Measurements from ENCODE around the gene ANKHD1. TPM values are rescaled to one million over a fixed set of nuclear protein-coding genes. Genes with fewer than 3 reads are reported as not detected.

ANKHD1 gene
- total and polyA plus RNA-seq, 5 donors: 36.1 to 69.1 (median 60.7) TPM

- no peaks in the 10 kb centered on the region for H3K9me3 ChIP-seq (ENCODE audit: control insufficient read depth, low read length)
- peak; percentile 81 to 91 for ATAC-seq
- 9% methylated on average over 2 of the region's 2 CpGs for WGBS
- intact Hi-C loops (cut with DNase I): loop anchor here in 1 of 4 donors (10.0 kb wide), 1 partner anchor 672 kb away; no protein-coding TSS in a partner anchor
- H3K4me1 ChIP-seq (ENCODE audit: control insufficient read depth, insufficient read depth, low read length): peaks cover 2% of the 10 kb centered on the region
- no peak overlapping the region for H3K4me3 ChIP-seq (ENCODE audit: low read length)
- peak; percentile 85 to 91 (median 91) for DNase-seq
- H3K27ac ChIP-seq (ENCODE audit: low read length): no peak overlapping the region
- no peaks in the 10 kb centered on the region for H3K27me3 ChIP-seq (ENCODE audit: control insufficient read depth, insufficient read depth)
Observed at GRCh38 chr5:140372971-140373487, 28.6 kb upstream of the ANKHD1 start.

- intact Hi-C loops (cut with DNase I): no loop called here
- H3K9me3 ChIP-seq (ENCODE audit: control insufficient read depth, low read length): no peaks in the 10 kb centered on the region
- WGBS: 91% methylated on average over 4 of the region's 4 CpGs
- no peaks in the 10 kb centered on the region for H3K27me3 ChIP-seq (ENCODE audit: control insufficient read depth, insufficient read depth)
- no peak overlapping the region for H3K27ac ChIP-seq (ENCODE audit: low read length)
- H3K4me3 ChIP-seq (ENCODE audit: low read length): no peak overlapping the region
- DNase-seq (no peak), ATAC-seq (no peak)
- no peaks in the 10 kb centered on the region for H3K4me1 ChIP-seq (ENCODE audit: control insufficient read depth, insufficient read depth, low read length)
Observed at GRCh38 chr5:140381351-140381750, 20.3 kb upstream of the ANKHD1 start.

GRCh38 chr5:140381972-140382371, 19.7 kb upstream of the ANKHD1 start:
- DNase-seq (no peak), ATAC-seq (no peak)
- intact Hi-C loops (cut with DNase I): no loop called here
- no peak overlapping the region for H3K4me3 ChIP-seq (ENCODE audit: low read length)
- H3K9me3 ChIP-seq (ENCODE audit: control insufficient read depth, low read length): no peaks in the 10 kb centered on the region
- no peaks in the 10 kb centered on the region for H3K4me1 ChIP-seq (ENCODE audit: control insufficient read depth, insufficient read depth, low read length)
- 89% methylated on average over 1 of the region's 1 CpG for WGBS
- H3K27ac ChIP-seq (ENCODE audit: low read length): no peak overlapping the region
- no peaks in the 10 kb centered on the region for H3K27me3 ChIP-seq (ENCODE audit: control insufficient read depth, insufficient read depth)

- no peak overlapping the region for H3K27ac ChIP-seq (ENCODE audit: low read length)
- no peaks in the 10 kb centered on the region for H3K27me3 ChIP-seq (ENCODE audit: control insufficient read depth, insufficient read depth)
- H3K4me3 ChIP-seq (ENCODE audit: low read length): no peak overlapping the region
- no peak for DNase-seq
- H3K4me1 ChIP-seq (ENCODE audit: control insufficient read depth, insufficient read depth, low read length): no peaks in the 10 kb centered on the region
- no peaks in the 10 kb centered on the region for H3K9me3 ChIP-seq (ENCODE audit: control insufficient read depth, low read length)
- intact Hi-C loops (cut with DNase I): no loop called here
- no peak for ATAC-seq
Observed at GRCh38 chr5:140382866-140383265, 18.8 kb upstream of the ANKHD1 start.

- intact Hi-C loops (cut with DNase I): no loop called here
- Histone ChIP-seq H3K4me3 (ENCODE audit: low read length) (no peak overlapping the region), H3K27ac (ENCODE audit: low read length) (no peak overlapping the region), H3K27me3 (ENCODE audit: control insufficient read depth, insufficient read depth) (no peaks in the 10 kb centered on the region), H3K4me1 (ENCODE audit: control insufficient read depth, insufficient read depth, low read length) (no peaks in the 10 kb centered on the region), H3K9me3 (ENCODE audit: control insufficient read depth, low read length) (no peaks in the 10 kb centered on the region)
- no peak for ATAC-seq
- DNase-seq: no peak
- WGBS: 57% methylated on average over 2 of the region's 2 CpGs
Observed at GRCh38 chr5:140383300-140383699, 18.3 kb upstream of the ANKHD1 start.

- intact Hi-C loops (cut with DNase I): no loop called here
- Histone ChIP-seq H3K27ac (ENCODE audit: low read length) (no peak overlapping the region), H3K27me3 (ENCODE audit: control insufficient read depth, insufficient read depth) (no peaks in the 10 kb centered on the region), H3K9me3 (ENCODE audit: control insufficient read depth, low read length) (no peaks in the 10 kb centered on the region), H3K4me1 (ENCODE audit: control insufficient read depth, insufficient read depth, low read length) (no peaks in the 10 kb centered on the region), H3K4me3 (ENCODE audit: low read length) (no peak overlapping the region)
- 89% methylated on average over 2 of the region's 2 CpGs for WGBS
- no peak for DNase-seq
- ATAC-seq: no peak
Observed at GRCh38 chr5:140388052-140388451, 13.6 kb upstream of the ANKHD1 start.

GRCh38 chr5:140391312-140391711, 10.3 kb upstream of the ANKHD1 start:
- Histone ChIP-seq H3K4me3 (ENCODE audit: low read length) (no peak overlapping the region), H3K27me3 (ENCODE audit: control insufficient read depth, insufficient read depth) (no peaks in the 10 kb centered on the region), H3K9me3 (ENCODE audit: control insufficient read depth, low read length) (no peaks in the 10 kb centered on the region), H3K27ac (ENCODE audit: low read length) (no peak overlapping the region), H3K4me1 (ENCODE audit: control insufficient read depth, insufficient read depth, low read length) (no peaks in the 10 kb centered on the region)
- WGBS: 84% methylated on average over 1 of the region's 1 CpG
- intact Hi-C loops (cut with DNase I): no loop called here
- no peak for DNase-seq
- ATAC-seq: no peak

GRCh38 chr5:140391732-140392131, 9.9 kb upstream of the ANKHD1 start:
- Histone ChIP-seq H3K9me3 (ENCODE audit: control insufficient read depth, low read length) (no peaks in the 10 kb centered on the region), H3K27ac (ENCODE audit: low read length) (no peak overlapping the region), H3K4me1 (ENCODE audit: control insufficient read depth, insufficient read depth, low read length) (no peaks in the 10 kb centered on the region), H3K27me3 (ENCODE audit: control insufficient read depth, insufficient read depth) (no peaks in the 10 kb centered on the region), H3K4me3 (ENCODE audit: low read length) (no peak overlapping the region)
- ATAC-seq: no peak
- intact Hi-C loops (cut with DNase I): no loop called here
- DNase-seq: no peak
- 95% methylated on average over 1 of the region's 1 CpG for WGBS

- H3K9me3 ChIP-seq (ENCODE audit: control insufficient read depth, low read length): no peaks in the 10 kb centered on the region
- 97% methylated on average over 2 of the region's 2 CpGs for WGBS
- H3K4me3 ChIP-seq (ENCODE audit: low read length): no peak overlapping the region
- DNase-seq (no peak), ATAC-seq (no peak)
- no peak overlapping the region for H3K27ac ChIP-seq (ENCODE audit: low read length)
- H3K27me3 ChIP-seq (ENCODE audit: control insufficient read depth, insufficient read depth): no peaks in the 10 kb centered on the region
- intact Hi-C loops (cut with DNase I): no loop called here
- H3K4me1 ChIP-seq (ENCODE audit: control insufficient read depth, insufficient read depth, low read length): no peaks in the 10 kb centered on the region
Observed at GRCh38 chr5:140393738-140394137, 7.9 kb upstream of the ANKHD1 start.

GRCh38 chr5:140398379-140398811, 3.2 kb upstream of the ANKHD1 start:
- no peak for ATAC-seq
- Histone ChIP-seq H3K4me1 (ENCODE audit: control insufficient read depth, insufficient read depth, low read length) (peaks cover 7% of the 10 kb centered on the region), H3K9me3 (ENCODE audit: control insufficient read depth, low read length) (no peaks in the 10 kb centered on the region), H3K4me3 (ENCODE audit: low read length) (no peak overlapping the region), H3K27me3 (ENCODE audit: control insufficient read depth, insufficient read depth) (no peaks in the 10 kb centered on the region), H3K27ac (ENCODE audit: low read length) (no peak overlapping the region)
- intact Hi-C loops (cut with DNase I): no loop called here
- DNase-seq: no peak

GRCh38 chr5:140399979-140400729, 1.5 kb upstream of the ANKHD1 start:
- Histone ChIP-seq H3K9me3 (ENCODE audit: control insufficient read depth, low read length) (no peaks in the 10 kb centered on the region), H3K27me3 (ENCODE audit: control insufficient read depth, insufficient read depth) (no peaks in the 10 kb centered on the region), H3K4me3 (ENCODE audit: low read length) (peak overlapping the region; percentile 84), H3K27ac (ENCODE audit: low read length) (peak overlapping the region; percentile 92), H3K4me1 (ENCODE audit: control insufficient read depth, insufficient read depth, low read length) (peaks cover 8% of the 10 kb centered on the region)
- DNase-seq (no peak), ATAC-seq (no peak)
- intact Hi-C loops (cut with DNase I): loop anchor here in 1 of 4 donors (10.0 kb wide), 1 partner anchor 245 kb away; the partner anchor contains the start of genes IK and NDUFA2
- WGBS: 45% methylated on average over 25 of the region's 25 CpGs
